Lower leg skin (tissue), 4 donors: ENCODE results near the gene PLCB1. TPM values are rescaled to one million over a fixed set of nuclear protein-coding genes. Genes with fewer than 3 reads are reported as not detected.

ENCODE experiments used
- DNase-seq, 2 donors: peaks; one replicate each; pipeline ENCODE4 v3.0.0-alpha.2; 2019; ENCODE audit warnings: low spot score in 2 of 2
- H3K4me3 ChIP-seq: fragments of 200-600 bp; sonication (generic); 2 replicates; pipeline ENCODE4 v1.5.1; 2017; ENCODE audit warnings: mild to moderate bottlenecking, low read depth; ENCODE audit not compliant: poor library complexity, severe bottlenecking
- POLR2A ChIP-seq, 2 donors: fragments of 450-650 bp; IDR thresholded peaks; one replicate each; pipeline ENCODE4 v1.6.1; 2016 to 2017; ENCODE audit warnings: antibody characterized with exemption in 2 of 2, mild to moderate bottlenecking in 1 of 2, moderate library complexity in 1 of 2
- WGBS, 2 donors: methylation state at CpG; one replicate each; pipeline ENCODE4 v1.1.5; 2018; 5-methylcytosine and 5-hydroxymethylcytosine counted together
- intact Hi-C: fragments of 100-400 bp; cut with DNase I; formaldehyde crosslinking; loops from one replicate; pipeline ENCODE4 v1.15.0; 2023; ENCODE audit warnings: low total_unique reads
- total RNA-seq, 4 donors: library from RNA; depleted of rRNA; stranded (reverse); fragments of >200 nt; gene quantifications; one replicate each; pipeline ENCODE4 v1.1.0, GENCODE V29; 2016
- TF ChIP-seq, protein P1 (sequence below), 3 donors: fragments of 450-650 bp; IDR thresholded peaks; one replicate each; pipeline ENCODE4 v1.5.1; 2016; ENCODE audit warnings: antibody characterized with exemption in 3 of 3, mild to moderate bottlenecking in 3 of 3, moderate library complexity in 2 of 3

Gene PLCB1
- total RNA-seq, 4 donors from 2014 or later = 4.1 to 16.2 (median 9.1) TPM

DNA sequence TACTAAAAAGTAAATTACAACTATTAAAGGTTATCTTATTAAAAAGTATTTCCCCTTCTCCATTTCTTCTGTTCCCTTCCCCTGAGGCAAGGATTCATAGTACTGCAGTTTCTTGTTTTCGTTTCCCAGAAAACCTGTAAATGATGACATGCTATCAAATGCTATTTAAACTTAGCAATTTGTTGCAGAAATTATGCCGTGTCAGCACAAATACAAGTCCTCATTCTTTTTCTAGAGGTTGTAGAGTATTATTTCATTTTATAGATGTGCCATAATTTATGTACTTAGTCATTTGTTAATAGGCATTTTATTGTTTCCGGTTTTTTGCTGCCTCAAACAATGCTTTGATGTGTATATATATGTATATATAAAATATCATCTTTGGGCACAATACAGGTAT is 268.4 kb downstream of the PLCB1 start:
- TF ChIP-seq, protein P1, sequence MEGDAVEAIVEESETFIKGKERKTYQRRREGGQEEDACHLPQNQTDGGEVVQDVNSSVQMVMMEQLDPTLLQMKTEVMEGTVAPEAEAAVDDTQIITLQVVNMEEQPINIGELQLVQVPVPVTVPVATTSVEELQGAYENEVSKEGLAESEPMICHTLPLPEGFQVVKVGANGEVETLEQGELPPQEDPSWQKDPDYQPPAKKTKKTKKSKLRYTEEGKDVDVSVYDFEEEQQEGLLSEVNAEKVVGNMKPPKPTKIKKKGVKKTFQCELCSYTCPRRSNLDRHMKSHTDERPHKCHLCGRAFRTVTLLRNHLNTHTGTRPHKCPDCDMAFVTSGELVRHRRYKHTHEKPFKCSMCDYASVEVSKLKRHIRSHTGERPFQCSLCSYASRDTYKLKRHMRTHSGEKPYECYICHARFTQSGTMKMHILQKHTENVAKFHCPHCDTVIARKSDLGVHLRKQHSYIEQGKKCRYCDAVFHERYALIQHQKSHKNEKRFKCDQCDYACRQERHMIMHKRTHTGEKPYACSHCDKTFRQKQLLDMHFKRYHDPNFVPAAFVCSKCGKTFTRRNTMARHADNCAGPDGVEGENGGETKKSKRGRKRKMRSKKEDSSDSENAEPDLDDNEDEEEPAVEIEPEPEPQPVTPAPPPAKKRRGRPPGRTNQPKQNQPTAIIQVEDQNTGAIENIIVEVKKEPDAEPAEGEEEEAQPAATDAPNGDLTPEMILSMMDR (IDR thresholded peaks at IDR 0.05) = no peak
- no peak for TF ChIP-seq POLR2A (IDR thresholded peaks at IDR 0.05)
- no peak for DNase-seq
- 56 to 57% methylated on average over 3 of the region's 3 CpGs for WGBS, 2 donors
- intact Hi-C loops = no loop called here
- H3K4me3 ChIP-seq = no peak overlapping the region

DNA sequence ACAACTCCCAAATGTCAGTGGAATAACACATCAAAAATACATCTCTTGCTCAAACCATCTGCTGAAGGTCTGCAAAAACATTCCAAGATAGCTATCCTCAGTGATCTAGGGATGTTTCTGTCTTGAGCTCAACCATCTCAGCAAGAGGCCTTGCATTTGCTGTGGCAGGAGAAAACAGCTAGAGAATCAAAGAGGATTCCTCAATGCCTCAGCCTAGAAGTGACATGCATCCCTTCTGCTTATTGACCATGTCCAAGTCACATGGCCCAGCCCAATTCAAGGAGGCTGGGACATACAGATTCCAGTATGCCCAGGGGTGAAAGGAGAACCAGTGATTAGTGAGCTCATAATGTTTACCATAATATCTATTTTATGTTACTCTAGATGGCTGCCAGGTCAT is 269.5 kb downstream of the PLCB1 start:
- DNase-seq = no peak
- TF ChIP-seq, protein P1 (IDR thresholded peaks at IDR 0.05) = no peak
- no peak for TF ChIP-seq POLR2A (IDR thresholded peaks at IDR 0.05)
- intact Hi-C loops = no loop called here
- no peak overlapping the region for H3K4me3 ChIP-seq

DNA sequence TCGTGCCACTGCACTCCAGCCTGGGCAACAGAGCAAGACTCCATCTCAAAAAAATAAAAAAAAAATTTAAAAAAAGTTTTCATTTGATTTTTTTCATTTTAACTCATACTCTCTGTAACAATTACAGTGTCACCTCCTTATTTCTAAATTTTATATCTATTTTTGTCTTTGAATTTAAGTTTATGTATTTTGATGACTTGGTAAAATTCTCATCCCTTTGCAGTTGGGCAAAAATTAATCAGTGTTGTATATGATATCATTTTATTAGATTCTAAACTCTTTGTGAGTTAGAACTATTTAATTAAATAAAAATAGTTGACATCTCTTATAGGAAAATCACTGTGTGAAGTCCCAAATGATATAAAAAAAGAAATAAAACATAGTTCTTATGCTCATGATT is 270.7 kb downstream of the PLCB1 start:
- no peak for DNase-seq
- intact Hi-C loops = no loop called here
- TF ChIP-seq, protein P1 (IDR thresholded peaks at IDR 0.05) = no peak
- no peak for TF ChIP-seq POLR2A (IDR thresholded peaks at IDR 0.05)
- WGBS, 2 donors = 88 to 100% methylated on average over 1 of the region's 1 CpG
- H3K4me3 ChIP-seq = no peak overlapping the region

DNA sequence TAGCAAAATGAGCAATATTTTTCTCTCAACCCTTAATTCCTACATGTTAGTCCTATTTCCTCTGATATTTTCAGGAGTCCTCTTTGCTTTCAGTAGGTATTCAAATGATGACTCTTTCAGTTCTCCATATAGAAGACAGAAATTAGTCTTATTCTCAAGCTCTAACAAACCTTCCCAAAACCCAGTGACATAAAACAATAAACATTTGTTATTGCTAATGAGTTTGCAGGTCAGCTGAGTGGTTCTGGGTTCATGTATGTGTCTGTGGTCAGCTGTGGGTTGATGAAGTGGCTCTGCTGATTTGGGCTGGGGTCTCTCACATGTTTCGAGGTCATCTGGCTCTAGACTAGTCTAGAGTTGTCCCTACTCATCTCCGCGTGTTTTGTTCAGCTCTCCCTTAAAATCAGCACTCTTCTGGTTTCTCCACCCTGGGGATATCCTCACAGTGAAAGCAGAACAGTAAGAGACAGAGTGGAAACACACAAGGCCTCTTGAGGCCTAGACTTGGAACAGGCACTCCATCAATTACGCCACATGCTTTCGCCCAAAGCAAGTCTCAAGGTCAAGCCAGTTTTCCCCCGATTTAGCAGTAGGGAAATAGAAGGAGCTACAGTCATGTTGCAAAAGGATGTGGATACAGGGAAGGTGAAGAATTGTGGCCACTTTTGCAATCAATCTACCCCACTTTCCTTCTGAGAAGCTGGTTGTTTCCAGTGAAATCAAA is 273.0 kb downstream of the PLCB1 start:
- TF ChIP-seq, protein P1 (IDR thresholded peaks at IDR 0.05) = no peak
- no peak for TF ChIP-seq POLR2A (IDR thresholded peaks at IDR 0.05)
- no peak overlapping the region for H3K4me3 ChIP-seq
- no peak for DNase-seq
- 77 to 78% methylated on average over 6 of the region's 6 CpGs for WGBS, 2 donors
- intact Hi-C loops = no loop called here

DNA sequence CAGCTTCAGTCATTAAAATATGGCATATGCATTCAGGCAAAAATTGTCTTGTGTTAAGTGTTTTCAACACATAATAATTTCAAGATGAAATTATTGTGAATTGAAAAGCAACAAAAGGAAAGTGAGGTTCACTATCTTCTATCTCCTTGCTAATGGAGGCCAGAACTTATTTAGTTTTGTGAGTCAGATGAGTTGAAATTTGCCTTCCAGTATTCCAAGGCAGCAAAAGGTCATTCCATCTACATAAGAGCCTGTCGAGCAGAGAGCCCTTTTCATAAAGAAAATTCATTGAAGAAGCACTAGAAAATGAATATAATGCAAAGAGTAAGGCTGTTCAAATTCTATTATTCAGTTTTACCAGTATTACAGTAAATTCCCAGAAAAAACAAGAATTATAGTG is 274.3 kb downstream of the PLCB1 start:
- TF ChIP-seq, protein P1 (IDR thresholded peaks at IDR 0.05) = no peak
- no peak for TF ChIP-seq POLR2A (IDR thresholded peaks at IDR 0.05)
- no peak overlapping the region for H3K4me3 ChIP-seq
- no peak for DNase-seq
- intact Hi-C loops = no loop called here
- 88 to 90% methylated on average over 1 of the region's 1 CpG for WGBS, 2 donors
